ENCODE measurements around the gene CDH22. TPM values are rescaled to one million over a fixed set of nuclear protein-coding genes. Genes with fewer than 3 reads are reported as not detected.

The CDH22 gene
- total RNA-seq, 1 experiment from 2014 or later = not detected

GRCh38 chr20:46178891-46179290 lies 129.4 kb downstream of the CDH22 start:
- in situ Hi-C loops (cut with HindIII; ENCODE audit: low pct_unique_long_range_greater_than_20kb, low sequenced_read_pairs) (no loop called here), intact Hi-C loops (cut with micrococcal nuclease; ENCODE audit: unreplicated experiment) (no loop called here)
- Histone ChIP-seq H3K9me3 (ENCODE audit: control insufficient read depth, insufficient read depth, low read depth, low read length) (no peaks in the 10 kb centered on the region), H3K27ac (ENCODE audit: low read length) (no peak overlapping the region), H3K4me1 (ENCODE audit: control insufficient read depth, insufficient read depth, low read length) (no peaks in the 10 kb centered on the region), H3K27me3 (ENCODE audit: control insufficient read depth, insufficient read depth, low read length) (peaks cover 9% of the 10 kb centered on the region), H3K4me3 (ENCODE audit: low read depth in 2 of 2, low read length in 2 of 2) (no peak overlapping the region), H3K36me3 (ENCODE audit: control insufficient read depth, insufficient read depth, low read length) (no peaks in the 10 kb centered on the region)
- DNase-seq (ENCODE audit: low read depth, low spot score) (no peak), ATAC-seq (no peak)
- CTCF ChIA-PET = no interaction called here
- BruUV-seq (replicated peaks) = no TSS peak
- no peak for TF ChIP-seq POLR2AphosphoS5 (IDR thresholded peaks at IDR 0.05; ENCODE audit: low read depth, low read length)
- TF ChIP-seq, protein P1, sequence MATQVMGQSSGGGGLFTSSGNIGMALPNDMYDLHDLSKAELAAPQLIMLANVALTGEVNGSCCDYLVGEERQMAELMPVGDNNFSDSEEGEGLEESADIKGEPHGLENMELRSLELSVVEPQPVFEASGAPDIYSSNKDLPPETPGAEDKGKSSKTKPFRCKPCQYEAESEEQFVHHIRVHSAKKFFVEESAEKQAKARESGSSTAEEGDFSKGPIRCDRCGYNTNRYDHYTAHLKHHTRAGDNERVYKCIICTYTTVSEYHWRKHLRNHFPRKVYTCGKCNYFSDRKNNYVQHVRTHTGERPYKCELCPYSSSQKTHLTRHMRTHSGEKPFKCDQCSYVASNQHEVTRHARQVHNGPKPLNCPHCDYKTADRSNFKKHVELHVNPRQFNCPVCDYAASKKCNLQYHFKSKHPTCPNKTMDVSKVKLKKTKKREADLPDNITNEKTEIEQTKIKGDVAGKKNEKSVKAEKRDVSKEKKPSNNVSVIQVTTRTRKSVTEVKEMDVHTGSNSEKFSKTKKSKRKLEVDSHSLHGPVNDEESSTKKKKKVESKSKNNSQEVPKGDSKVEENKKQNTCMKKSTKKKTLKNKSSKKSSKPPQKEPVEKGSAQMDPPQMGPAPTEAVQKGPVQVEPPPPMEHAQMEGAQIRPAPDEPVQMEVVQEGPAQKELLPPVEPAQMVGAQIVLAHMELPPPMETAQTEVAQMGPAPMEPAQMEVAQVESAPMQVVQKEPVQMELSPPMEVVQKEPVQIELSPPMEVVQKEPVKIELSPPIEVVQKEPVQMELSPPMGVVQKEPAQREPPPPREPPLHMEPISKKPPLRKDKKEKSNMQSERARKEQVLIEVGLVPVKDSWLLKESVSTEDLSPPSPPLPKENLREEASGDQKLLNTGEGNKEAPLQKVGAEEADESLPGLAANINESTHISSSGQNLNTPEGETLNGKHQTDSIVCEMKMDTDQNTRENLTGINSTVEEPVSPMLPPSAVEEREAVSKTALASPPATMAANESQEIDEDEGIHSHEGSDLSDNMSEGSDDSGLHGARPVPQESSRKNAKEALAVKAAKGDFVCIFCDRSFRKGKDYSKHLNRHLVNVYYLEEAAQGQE (IDR thresholded peaks at IDR 0.05; ENCODE audit: insufficient read depth in 1 of 2, low read depth in 2 of 2, low read length in 1 of 2) = no peak
- TF ChIP-seq SIN3A (IDR thresholded peaks at IDR 0.05; ENCODE audit: borderline replicate concordance, insufficient read depth, low read depth, low read length) = no peak
- TF ChIP-seq, protein P2, sequence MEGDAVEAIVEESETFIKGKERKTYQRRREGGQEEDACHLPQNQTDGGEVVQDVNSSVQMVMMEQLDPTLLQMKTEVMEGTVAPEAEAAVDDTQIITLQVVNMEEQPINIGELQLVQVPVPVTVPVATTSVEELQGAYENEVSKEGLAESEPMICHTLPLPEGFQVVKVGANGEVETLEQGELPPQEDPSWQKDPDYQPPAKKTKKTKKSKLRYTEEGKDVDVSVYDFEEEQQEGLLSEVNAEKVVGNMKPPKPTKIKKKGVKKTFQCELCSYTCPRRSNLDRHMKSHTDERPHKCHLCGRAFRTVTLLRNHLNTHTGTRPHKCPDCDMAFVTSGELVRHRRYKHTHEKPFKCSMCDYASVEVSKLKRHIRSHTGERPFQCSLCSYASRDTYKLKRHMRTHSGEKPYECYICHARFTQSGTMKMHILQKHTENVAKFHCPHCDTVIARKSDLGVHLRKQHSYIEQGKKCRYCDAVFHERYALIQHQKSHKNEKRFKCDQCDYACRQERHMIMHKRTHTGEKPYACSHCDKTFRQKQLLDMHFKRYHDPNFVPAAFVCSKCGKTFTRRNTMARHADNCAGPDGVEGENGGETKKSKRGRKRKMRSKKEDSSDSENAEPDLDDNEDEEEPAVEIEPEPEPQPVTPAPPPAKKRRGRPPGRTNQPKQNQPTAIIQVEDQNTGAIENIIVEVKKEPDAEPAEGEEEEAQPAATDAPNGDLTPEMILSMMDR (IDR thresholded peaks at IDR 0.05) = no peak
- no peak for TF ChIP-seq TCF7L2 (IDR thresholded peaks at IDR 0.05; ENCODE audit: low read depth, low read length)
- POLR2A ChIA-PET = no interaction called here

- H3K36me3 ChIP-seq (ENCODE audit: control insufficient read depth, insufficient read depth, low read length) = no peaks in the 10 kb centered on the region
- in situ Hi-C loops (cut with HindIII; ENCODE audit: low pct_unique_long_range_greater_than_20kb, low sequenced_read_pairs) (no loop called here), intact Hi-C loops (cut with micrococcal nuclease; ENCODE audit: unreplicated experiment) (no loop called here)
- no peaks in the 10 kb centered on the region for H3K4me1 ChIP-seq (ENCODE audit: control insufficient read depth, insufficient read depth, low read length)
- ATAC-seq (no peak), DNase-seq (ENCODE audit: low read depth, low spot score) (no peak)
- H3K9me3 ChIP-seq (ENCODE audit: control insufficient read depth, insufficient read depth, low read depth, low read length) = no peaks in the 10 kb centered on the region
- TF ChIP-seq, protein P1 (IDR thresholded peaks at IDR 0.05; ENCODE audit: insufficient read depth in 1 of 2, low read depth in 2 of 2, low read length in 1 of 2) = no peak
- TF ChIP-seq, protein P2 (IDR thresholded peaks at IDR 0.05) = no peak
- TF ChIP-seq POLR2AphosphoS5 (IDR thresholded peaks at IDR 0.05; ENCODE audit: low read depth, low read length) (no peak), TCF7L2 (IDR thresholded peaks at IDR 0.05; ENCODE audit: low read depth, low read length) (no peak), SIN3A (IDR thresholded peaks at IDR 0.05; ENCODE audit: borderline replicate concordance, insufficient read depth, low read depth, low read length) (no peak)
- H3K27ac ChIP-seq (ENCODE audit: low read length) = no peak overlapping the region
- BruUV-seq (replicated peaks) = no TSS peak
- peaks cover 20% of the 10 kb centered on the region for H3K27me3 ChIP-seq (ENCODE audit: control insufficient read depth, insufficient read depth, low read length)
- CTCF ChIA-PET = no interaction called here
- no peak overlapping the region for H3K4me3 ChIP-seq (ENCODE audit: low read depth in 2 of 2, low read length in 2 of 2)
- POLR2A ChIA-PET = no interaction called here
These were observed 130.5 kb downstream of the CDH22 start for GRCh38 chr20:46177768-46178167.
